HFFc6 (cell line): Measurements from ENCODE around the gene WDR62. TPM values are rescaled to one million over a fixed set of nuclear protein-coding genes. Genes with fewer than 3 reads are reported as not detected.

ENCODE experiments used
- DNase-seq: peaks from one replicate; pipeline ENCODE4 v3.0.0-alpha.2; 2018
- H3K27ac Mint-ChIP-seq: 2 replicates; pipeline ENCODE4 v1.8.0; 2020; ENCODE audit warnings: mild to moderate bottlenecking, mixed read lengths
- H3K27me3 Mint-ChIP-seq: 2 replicates; pipeline ENCODE4 v1.8.0; 2021; ENCODE audit warnings: mild to moderate bottlenecking, moderate library complexity, mixed read lengths; ENCODE audit not compliant: insufficient read depth
- H3K36me3 Mint-ChIP-seq: 2 replicates; pipeline ENCODE4 v1.8.0; 2021; ENCODE audit warnings: low read depth, mixed read lengths
- H3K4me1 Mint-ChIP-seq: 2 replicates; pipeline ENCODE4 v1.8.0; 2020; ENCODE audit warnings: low read depth, mixed read lengths
- H3K4me3 Mint-ChIP-seq: 2 replicates; pipeline ENCODE4 v1.8.0; 2020; ENCODE audit warnings: mild to moderate bottlenecking, moderate library complexity, mixed read lengths
- H3K9me3 Mint-ChIP-seq: 2 replicates; pipeline ENCODE4 v1.8.0; 2020; ENCODE audit warnings: mild to moderate bottlenecking, mixed read lengths
- CTCF ChIP-seq: fragments of 200-600 bp; sonication (generic); IDR thresholded peaks from 2 replicates; pipeline ENCODE4 v1.5.0; 2021; ENCODE audit warnings: antibody characterized with exemption, mild to moderate bottlenecking
- total RNA-seq, 6 experiments: library from RNA; stranded (reverse); fragmentation: NEBNext Ultra II Directional; extraction: Animal tissue kit (Norgen Biotek cat#: 25700); gene quantifications; 2 replicates in 1 of 6; 3 replicates in 5 of 6; pipeline ENCODE4 v1.2.3, GENCODE V29; 2021

Gene WDR62
- total RNA-seq, 6 experiments from 2014 or later, result 6.5 to 13.8 (median 13.0) TPM

- peaks cover 3% of the 10 kb centered on the region; the same call in 1 of the 2 replicates for H3K27me3 Mint-ChIP-seq
- no peak for TF ChIP-seq CTCF
- no peak overlapping the region for H3K4me3 Mint-ChIP-seq
- H3K27ac Mint-ChIP-seq, result no peak overlapping the region
- no peaks in the 10 kb centered on the region for H3K9me3 Mint-ChIP-seq
- peaks cover 21% of the 10 kb centered on the region for H3K36me3 Mint-ChIP-seq
- DNase-seq, result no peak
- H3K4me1 Mint-ChIP-seq, result peaks cover 18% of the 10 kb centered on the region
Observed at GRCh38 chr19:36111200-36111539, 56.5 kb downstream of the WDR62 start.

DNA sequence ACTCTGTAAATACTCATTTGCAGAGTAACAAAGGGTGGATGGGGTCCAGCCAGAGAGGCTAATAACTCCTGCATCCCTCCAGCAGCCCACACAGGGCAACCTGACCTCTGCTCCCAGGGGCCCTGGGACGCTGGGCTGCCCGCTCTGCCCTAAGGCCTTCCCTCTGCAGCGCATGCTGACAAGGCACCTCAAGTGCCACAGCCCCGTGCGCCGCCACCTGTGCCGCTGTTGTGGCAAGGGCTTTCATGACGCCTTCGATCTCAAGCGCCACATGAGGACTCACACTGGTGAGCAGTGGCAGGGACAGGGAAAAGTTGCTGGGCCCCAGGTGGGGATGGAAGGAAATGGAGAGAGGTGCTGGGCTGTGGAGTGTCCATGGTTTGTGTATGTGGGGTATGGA lies 58.0 kb downstream of the WDR62 start:
- H3K27ac Mint-ChIP-seq, result no peak overlapping the region

DNA sequence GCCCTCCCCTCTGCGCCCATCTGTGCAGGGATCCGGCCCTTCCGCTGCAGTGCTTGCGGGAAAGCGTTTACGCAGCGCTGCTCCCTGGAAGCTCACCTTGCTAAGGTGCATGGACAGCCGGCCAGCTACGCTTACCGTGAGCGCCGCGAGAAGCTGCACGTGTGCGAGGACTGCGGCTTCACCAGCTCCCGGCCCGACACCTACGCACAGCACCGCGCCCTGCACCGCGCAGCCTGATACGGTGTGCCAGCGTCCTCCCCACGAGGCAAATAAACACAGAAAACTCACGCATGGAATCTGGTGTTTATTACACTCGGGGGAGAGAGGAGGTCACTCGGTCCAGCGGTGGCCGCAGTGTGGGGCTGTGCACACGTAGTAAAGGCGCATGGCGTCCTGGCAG lies 58.7 kb downstream of the WDR62 start:
- Mint-ChIP-seq H3K4me3 (peak overlapping the region; percentile 99), H3K9me3 (no peaks in the 10 kb centered on the region), H3K4me1 (peaks cover 40% of the 10 kb centered on the region), H3K27ac (peak overlapping the region; percentile 98), H3K27me3 (peaks cover 3% of the 10 kb centered on the region; the same call in 1 of the 2 replicates), H3K36me3 (peaks cover 29% of the 10 kb centered on the region)
- TF ChIP-seq CTCF, result no peak
- no peak for DNase-seq

More for the DNA sequence above, 58.0 kb downstream of the WDR62 start:
- Mint-ChIP-seq H3K4me1 (peaks cover 33% of the 10 kb centered on the region), H3K4me3 (peak overlapping the region; percentile 76), H3K27me3 (peaks cover 3% of the 10 kb centered on the region; the same call in 1 of the 2 replicates), H3K36me3 (peaks cover 23% of the 10 kb centered on the region), H3K9me3 (no peaks in the 10 kb centered on the region)
- no peak for DNase-seq
- no peak for TF ChIP-seq CTCF

- no peak; the same call in 1 of the 2 replicates for TF ChIP-seq CTCF
- H3K27me3 Mint-ChIP-seq, result peaks cover 3% of the 10 kb centered on the region
- peak; percentile 10 for DNase-seq
Observed at GRCh38 chr19:36113894-36114720, 59.4 kb downstream of the WDR62 start.

GRCh38 chr19:36114721-36115452 lies 60.2 kb downstream of the WDR62 start, which contains the start of gene POLR2I:
Gene POLR2I, minus strand, starts transcription at chr19:36114875. Its CDS starts 19 bp downstream, at chr19:36114856.
- Mint-ChIP-seq H3K9me3 (no peaks in the 10 kb centered on the region), H3K36me3 (peaks cover 32% of the 10 kb centered on the region), H3K4me1 (peaks cover 41% of the 10 kb centered on the region), H3K4me3 (peak within 1 kb of the TSS; percentile 99), H3K27me3 (peaks cover 3% of the 10 kb centered on the region), H3K27ac (peak within 1 kb of the TSS; percentile 98)
- no peak for TF ChIP-seq CTCF
- DNase-seq, result peak; percentile 100

More at GRCh38 chr19:36113894-36114720, 59.4 kb downstream of the WDR62 start:
- H3K36me3 Mint-ChIP-seq, result peaks cover 29% of the 10 kb centered on the region
- peak overlapping the region; percentile 98 for H3K27ac Mint-ChIP-seq
- H3K4me3 Mint-ChIP-seq, result peak overlapping the region; percentile 99
- peaks cover 40% of the 10 kb centered on the region for H3K4me1 Mint-ChIP-seq
- H3K9me3 Mint-ChIP-seq, result no peaks in the 10 kb centered on the region
